G401 (cell line): ENCODE data around the gene ITPKB. TPM values are rescaled to one million over a fixed set of nuclear protein-coding genes. Genes with fewer than 3 reads are reported as not detected.
"Not testable (repeated sequence)": the region's sequence is repeated elsewhere in the genome, so short reads cannot be mapped to it uniquely, and the experiment has no call there.

ENCODE experiments used
- DNase-seq: peaks from one replicate; pipeline ENCODE4 v3.0.0-alpha.2; 2015; ENCODE audit warnings: low spot score
- in situ Hi-C: cut with HindIII; loops from 2 replicates; pipeline ENCODE4 v1.10.0; 2016; ENCODE audit warnings: low sequenced_read_pairs, mixed read lengths
- total RNA-seq: library from RNA; depleted of rRNA; stranded (reverse); fragments of >200 nt; shearing (Covaris generic); gene quantifications from 2 replicates; pipeline ENCODE4 v1.2.3, GENCODE V29; 2014

ITPKB gene
- total RNA-seq, 1 experiment from 2014 or later: 15.2 TPM

DNA sequence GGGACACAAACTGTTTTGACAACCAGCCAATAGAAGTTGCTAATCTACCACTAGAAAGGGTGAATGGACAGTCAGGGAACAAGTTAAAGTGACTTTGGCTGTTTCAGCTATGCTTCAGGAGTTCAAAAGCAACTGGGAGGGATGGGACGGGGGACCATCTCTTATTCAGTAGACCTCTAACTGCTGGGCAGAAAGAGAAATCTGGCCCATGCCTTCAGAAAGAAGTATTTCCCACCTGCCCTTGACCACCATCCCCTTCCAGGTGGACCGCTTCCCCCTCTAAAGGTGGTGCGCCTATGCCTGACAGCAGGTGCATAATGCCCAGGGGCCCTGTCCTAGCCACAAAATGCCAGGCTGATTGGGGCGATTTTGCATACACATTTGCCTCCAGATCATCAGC, 5.2 kb downstream of the ITPKB start:
- in situ Hi-C loops: no loop called here
- DNase-seq: no peak

DNA sequence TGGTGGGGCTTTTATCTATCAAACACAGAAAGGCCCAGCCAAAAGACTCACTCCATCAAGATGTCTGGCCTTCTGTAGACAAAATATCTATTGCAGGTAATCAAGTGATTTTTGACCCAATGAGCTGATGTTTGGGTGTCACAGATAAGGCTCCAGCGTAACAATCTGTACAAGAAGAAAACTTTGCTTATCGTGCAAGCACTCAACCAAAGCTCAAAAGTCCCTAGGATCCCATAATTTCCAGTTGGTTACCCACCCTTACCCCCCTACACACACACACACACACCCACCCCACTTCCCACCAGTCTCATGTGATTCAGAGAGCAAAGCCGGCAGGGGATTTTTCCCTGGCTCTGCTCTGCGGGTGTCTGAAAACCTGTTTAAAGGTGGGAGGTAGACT, 5.8 kb downstream of the ITPKB start:
- DNase-seq: no peak
- in situ Hi-C loops: no loop called here

DNA sequence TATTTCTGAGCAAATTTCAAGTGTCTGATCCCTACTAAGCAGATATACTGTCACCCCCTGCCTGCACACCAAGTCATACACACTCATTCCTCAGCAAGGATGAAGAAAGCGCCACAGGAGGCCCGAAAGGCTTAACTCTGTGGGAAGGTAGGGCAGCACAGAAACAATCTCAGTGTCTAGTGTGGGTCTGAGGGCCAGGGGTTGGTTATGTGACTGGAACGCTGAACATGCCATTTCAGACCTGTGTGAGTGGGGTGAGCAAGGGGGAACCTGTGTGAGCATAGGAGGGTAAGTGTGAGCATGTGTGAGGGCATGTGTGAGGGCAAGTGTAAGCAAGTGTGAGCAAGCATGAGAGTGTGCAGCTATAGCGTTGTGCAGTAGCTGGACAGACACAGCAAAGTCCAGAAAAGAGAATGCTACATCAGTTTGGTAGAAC, 6.2 kb downstream of the ITPKB start:
- DNase-seq: no peak
- in situ Hi-C loops: no loop called here

DNA sequence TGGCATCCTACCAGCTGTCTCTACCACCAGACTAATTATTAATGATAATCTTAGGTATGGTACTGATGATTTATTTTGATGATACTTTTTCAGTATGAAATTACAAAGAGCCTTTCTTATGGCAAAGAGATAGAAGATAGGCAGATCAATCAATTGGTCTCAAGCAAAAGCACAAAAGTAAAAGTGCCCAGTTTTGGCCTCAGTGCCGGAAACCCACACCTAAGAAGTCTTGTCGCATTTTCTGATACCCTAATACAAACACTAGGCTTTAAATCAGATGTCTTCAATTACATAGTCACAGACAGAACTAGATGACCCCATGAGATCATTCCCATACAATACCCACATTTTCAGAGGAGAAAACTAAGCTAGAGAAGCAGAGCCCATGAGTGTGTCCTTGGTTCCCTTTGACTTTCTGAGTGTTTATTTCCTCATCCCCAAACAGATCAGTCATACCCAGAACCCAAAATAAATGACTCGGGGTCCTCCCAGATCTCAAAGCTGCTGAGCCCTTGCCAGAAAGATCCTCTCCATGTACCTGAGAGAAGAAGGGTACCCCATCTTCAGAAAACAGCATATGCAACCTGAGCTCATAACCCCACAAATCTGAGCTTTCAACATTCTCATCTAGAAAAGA, 7.7 kb downstream of the ITPKB start:
- no peak for DNase-seq
- in situ Hi-C loops: no loop called here

DNA sequence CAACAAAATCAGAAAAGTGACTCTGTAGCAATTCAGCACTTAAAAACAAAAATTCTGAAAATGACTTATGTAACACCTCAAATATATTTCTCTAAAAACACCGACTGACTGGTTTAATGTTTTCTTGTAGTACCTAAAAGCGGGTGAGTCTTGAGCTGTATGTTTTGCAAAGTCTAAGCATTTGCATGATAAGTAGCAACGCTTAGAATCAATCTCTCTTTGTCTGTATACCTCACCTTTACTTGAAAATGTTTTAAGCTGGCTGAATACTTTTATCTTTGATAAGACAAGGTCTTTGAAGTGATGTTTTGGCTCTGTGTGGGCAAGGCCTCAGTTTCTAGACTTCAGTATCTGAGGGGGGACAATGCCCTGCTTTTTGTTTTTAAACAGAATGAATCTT, 8.2 kb downstream of the ITPKB start:
- DNase-seq: no peak
- in situ Hi-C loops: no loop called here

DNA sequence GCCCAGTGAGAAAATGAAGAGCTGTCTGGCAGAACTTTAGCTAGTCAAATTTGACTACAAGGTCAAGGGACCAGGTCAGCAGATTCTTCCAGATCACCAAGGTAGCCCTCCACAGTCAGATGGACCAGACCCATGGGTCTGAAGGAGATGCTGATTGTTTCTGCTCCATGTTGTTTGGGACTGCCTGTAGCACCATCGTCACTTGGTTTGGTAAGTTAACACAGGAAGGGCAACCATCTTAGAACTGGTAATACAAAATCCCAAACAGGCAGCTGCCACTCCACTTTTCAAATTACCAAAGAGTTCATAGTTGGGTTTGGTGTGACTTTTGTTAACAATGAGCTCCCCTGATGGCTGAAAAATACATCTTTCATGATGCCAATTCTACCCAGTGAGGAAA, 9.0 kb downstream of the ITPKB start:
- in situ Hi-C loops: no loop called here
- no peak for DNase-seq

DNA sequence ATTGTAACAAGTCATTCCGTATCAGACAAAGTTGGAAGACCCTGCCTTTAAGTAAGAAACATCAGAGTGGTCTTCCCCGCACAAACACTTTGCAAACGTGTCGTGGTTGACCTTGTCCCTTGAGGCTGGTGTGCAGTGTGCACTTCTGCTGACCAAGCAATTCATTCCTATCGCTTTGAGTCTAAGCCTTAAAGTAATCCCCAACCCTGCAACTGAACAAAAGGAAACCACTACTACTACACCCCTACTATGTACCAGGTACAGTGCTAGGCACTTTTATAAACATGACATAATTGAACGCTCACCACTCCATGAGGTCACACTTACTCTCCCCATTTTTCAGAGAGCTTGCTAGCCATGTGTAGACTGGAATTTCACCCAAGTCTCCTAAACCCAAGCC, 10.6 kb downstream of the ITPKB start:
- DNase-seq: no peak
- in situ Hi-C loops: no loop called here

DNA sequence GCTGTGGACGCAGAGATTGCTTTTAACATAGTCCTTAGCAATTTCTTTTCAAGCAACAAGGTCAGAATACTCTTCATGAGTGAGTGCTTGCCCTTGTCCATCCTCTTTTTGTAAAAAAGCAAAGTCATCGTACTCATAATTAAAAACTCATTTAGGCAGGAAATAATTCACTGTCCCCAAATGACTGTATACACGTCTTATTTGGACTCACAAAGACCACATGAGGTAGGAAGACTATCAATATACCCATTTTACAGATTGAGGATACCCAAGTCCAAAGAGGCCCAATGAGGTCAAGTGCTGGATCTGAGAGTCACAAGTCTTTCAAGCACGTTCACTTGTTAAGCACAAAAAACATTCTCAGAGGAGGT, 13.2 kb downstream of the ITPKB start:
- no peak for DNase-seq
- in situ Hi-C loops: no loop called here

DNA sequence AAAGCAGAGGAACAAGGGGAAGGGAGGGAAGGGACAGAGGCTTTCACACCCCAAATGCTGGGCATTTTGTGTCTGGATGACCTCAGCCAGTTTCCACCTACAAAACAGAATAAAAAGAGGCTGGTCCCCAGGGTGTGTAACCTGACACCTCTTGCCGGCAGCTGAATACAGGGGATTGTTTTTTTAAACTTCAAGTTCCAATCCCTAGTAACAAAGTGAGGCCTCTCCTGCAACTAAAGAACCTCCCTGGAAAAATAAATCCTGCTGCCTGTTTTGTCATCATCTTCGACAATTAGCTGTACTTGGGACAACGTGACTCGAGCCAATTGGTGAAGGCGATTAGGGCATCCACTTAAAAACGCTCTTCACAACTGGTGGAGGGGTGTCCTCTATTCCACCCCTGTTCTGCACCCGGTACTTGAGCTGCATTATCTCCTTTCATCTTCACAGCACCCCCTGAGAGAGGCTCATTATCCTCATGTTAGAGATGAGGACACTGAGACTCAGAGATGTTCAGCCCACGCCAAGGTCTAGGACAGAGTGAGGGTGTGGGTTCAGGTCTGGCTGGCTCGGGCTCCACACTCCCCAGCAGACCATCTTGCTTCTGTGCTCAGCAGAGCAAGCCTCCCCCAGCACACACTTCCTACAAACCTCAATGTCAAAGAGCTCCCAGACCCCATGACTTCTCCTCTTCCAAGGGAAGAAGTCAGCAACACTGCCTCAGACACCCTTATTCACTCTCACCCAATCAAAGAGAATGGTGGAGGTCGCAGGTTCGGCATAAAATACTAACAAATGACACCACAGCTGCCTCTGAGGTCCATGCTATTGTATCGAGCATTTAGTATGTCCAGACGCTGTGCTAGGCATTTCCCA, 15.2 kb downstream of the ITPKB start:
- in situ Hi-C loops: no loop called here
- no peak for DNase-seq

DNA sequence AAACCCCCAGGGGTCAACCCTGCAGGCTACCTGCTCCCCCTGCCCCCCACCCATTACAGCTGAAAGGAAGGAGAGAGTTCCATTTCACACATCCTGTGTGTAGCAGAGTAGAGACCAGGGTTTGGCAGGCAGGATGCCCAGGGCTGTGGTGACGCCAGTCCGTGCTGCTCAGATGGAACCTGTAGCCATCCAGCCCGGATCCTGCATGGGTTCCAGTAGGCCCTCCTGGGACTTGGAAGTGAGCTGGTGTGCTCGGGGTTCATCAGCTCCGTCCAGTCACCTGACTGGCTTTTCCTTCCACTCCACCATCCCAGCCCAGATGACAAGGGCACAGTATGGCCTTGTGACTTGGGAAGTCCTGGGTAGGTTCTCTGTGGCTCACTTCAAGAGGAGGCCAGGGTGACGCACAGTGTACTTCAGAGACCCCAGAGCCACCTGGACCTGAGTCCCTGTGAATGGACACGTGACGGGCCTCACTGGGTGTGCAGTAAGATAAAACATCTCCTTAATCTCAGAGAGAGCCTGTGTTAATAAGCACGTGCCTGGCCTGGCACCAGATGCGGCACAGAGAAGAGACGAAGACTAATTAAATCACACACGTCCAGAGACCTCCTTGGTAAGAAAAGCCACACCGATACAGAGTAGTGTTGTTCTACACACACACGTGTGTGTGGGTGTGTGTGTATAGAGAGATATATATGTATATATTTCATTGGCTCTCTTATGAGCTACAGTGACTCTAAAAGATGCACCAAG, 16.0 kb downstream of the ITPKB start:
- in situ Hi-C loops: no loop called here

DNA sequence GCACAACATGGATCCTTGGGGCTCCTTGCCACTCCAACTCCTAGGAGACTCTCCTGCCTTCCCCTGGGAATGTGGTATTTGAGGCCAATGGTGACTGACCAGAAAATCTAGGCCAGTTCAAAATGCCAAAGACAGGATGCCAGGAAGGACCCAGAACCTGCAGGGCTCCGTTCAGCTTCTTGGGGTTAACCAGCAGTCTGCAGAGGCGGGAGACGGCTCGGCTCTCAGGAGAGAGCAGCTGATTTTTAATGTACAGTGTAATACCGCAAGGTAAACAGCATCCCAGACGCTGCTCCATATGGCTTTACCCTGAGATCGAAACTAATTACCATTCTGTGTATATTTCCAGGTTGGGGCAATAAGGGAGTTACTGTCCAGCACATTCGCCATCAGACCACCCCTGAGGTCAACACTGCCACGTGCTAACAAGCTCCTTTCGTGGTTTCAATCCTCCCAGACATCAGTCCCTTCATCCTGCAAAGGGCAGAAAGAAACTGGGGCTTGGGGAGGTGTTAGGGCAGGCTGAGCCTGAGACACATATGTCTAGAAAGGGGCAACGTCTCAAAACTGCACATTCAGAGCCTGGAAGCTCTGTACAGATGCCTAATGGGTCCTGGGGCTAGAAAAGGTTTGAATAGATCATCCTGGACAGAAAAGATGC, 16.7 kb downstream of the ITPKB start:
- in situ Hi-C loops: no loop called here
- DNase-seq: no peak

More for the DNA sequence above, 16.0 kb downstream of the ITPKB start:
- no peak for DNase-seq

DNA sequence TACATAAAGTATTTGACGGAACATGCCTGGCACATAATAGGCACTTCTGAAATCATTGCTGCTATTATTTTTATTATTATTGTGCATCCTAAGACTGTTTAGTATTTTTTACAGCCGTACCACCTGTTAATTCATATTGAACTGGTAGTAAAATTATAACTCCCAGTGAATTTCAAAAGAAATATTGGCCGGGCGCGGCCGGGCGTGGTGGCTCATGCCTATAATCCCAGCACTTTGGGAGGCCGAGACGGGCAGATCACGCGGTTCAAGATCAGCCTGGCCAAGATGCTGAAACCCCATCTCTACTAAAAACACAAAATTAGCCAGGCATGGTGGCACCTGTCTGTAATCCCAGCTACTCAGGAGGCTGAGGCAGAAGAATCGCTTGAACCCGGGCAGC, 18.5 kb downstream of the ITPKB start:
- DNase-seq, in situ Hi-C loops: not testable (repeated sequence)

DNA sequence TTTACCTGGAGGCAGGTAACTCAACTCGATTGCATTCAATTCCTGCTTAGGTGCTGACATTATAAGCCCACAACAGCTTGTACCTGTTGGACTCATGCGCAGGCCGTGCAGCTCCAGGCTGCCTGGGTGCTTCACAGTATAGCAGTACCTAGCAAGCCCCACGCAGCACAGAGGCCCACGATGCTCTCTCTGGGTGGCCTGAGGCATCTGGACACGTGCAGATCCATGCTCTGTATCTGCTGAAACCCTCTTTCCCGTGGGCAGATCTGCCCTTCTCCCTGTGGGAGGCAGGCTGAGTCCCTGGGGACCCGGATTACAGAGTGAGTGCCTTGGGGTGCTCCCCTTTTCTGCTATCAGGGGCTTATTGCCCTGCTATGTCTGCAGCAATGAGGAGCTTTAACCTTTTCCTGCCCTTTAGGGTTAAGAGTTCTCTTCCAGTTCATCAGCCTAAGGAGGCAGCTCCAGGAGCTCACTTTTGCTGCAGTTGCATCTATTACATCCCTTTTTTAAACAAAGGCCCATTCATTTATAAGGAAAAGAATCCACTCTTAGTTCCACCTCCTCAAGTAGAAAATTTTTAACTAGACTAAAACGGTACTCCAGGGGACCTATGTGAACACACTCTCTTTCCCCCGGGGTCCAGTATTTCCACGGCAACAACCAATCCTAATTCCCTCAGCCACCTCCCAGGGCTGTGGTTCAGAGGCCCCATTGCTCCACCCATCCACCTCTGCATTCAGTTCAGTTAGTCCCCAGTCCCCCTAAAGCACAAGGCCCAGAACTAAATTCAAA, 19.3 kb downstream of the ITPKB start:
- DNase-seq: no peak
- in situ Hi-C loops: no loop called here

DNA sequence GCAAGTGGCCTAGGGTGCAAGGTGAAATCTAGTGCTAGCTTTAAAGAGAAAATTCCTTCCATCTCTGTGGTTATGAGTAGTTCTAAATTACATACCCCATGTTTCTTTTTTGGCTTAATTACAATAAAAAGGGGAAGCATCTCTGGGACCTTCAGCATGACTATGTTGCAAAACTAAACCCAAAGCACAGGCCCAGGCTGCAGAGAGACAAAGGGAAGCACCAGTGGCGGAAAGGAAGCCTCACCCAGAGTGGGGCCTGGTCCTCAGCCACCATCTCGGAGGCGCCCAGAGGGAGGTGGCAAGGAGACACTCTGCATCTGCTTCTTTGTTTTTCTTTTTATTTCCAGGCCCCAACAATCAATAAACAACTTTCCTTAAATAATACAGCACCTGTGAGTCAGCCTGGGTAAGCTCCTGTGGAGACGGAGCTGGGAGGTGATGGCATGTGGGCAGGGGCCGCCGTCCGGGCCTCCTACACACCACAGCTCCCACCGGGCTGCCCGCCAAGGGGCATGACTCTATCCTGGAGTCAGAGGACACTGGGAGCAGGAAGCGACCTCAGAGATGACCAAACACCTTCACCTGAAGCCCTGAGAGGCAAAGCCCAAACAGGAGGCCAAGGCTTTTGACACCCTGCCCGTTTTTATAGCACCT, 21.7 kb downstream of the ITPKB start:
- DNase-seq: no peak
- in situ Hi-C loops: no loop called here

DNA sequence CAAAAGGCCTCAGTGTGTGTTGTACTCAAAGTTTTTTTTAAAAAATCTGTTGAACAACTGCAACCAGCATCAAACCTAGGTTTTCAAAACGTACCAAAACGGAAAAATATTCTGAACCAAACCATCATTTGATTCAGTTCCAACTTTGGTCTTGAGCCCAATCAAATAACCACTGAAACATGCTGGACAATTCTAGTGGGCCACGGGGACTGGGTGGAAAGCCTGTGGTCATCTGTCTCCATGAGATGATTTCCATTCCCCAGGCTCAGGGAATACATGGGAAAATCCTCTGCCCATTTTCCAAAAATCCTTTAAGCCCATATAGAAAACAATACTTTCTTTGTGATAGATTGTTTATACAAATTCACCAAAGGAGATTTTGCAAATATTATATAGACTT, 22.5 kb downstream of the ITPKB start:
- in situ Hi-C loops: no loop called here
- no peak for DNase-seq

DNA sequence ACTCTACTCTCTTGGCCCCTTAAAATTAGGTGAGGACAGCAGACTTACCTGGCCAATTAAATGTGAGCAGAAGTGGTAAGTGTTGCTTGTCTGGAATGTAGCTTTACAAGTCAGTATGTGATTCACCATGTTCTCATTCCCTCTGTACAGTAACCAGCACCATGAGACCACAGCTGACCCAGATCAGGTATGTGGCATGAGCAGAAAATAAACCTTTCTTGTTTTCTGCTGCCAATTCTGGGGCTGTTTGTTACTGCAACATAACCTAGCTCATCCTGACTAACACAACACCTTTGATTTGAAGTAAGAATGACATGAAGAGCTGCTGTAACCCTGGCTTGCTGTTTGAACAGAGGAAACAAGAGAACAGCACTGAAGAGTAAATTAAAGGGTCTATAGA, 24.9 kb downstream of the ITPKB start:
- in situ Hi-C loops: no loop called here
- DNase-seq: no peak

DNA sequence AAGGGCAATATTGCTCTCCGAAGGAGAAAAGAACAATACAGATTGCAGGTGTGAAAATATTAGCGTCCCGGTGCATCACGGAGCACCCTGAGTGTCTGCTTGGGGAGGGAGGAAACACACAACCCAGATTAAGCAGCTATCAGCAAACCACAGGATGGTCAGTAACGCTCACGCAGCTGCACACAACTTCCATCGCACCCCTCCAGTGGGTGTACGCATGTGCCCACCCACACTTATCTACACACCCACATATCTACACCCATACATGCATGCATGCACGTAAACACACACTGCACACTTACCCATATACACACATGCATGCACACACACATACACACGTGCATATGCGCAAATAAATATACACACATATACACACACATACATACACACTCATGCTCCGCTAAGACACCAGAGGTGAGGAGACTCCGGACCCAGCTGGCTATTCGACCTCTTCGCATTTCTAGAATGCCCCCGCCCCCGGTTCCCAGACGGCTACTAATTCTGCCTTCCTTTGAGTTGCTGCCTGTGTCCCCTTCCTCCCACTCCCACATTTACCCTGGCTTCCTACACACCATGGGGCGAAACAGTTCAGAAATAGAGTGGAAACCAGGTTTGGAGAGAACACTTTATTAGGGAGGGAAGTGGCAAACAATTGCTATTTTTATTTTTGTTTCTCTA, 26.2 kb downstream of the ITPKB start:
- DNase-seq: no peak
- in situ Hi-C loops: no loop called here
